HCT116 (cell line): ENCODE results near the gene ANO8. TPM values are rescaled to one million over a fixed set of nuclear protein-coding genes. Genes with fewer than 3 reads are reported as not detected.

Source experiments
- ATAC-seq: fragments of 200-7000 bp; cut with Tn5 transposase; 2 replicates; pipeline ENCODE4 v1.9.1; 2020; ENCODE audit warnings: mild to moderate bottlenecking, moderate library complexity
- BruUV-seq: library from RNA; stranded (reverse); fragments of 400-500 nt; replicated peaks from 2 replicates; lab custom pipeline; 2021; lab: Mats Ljungman, UMichigan
- CTCF ChIA-PET: fragments of 300-600 bp; sonication (Branson Sonifier 250); formaldehyde crosslinking; loops from one replicate; lab custom pipeline; 2021; ENCODE audit warnings: antibody characterized with exemption; lab: Charles Lee
- POLR2A ChIA-PET: fragments of 300-600, 350-600 bp; sonication (Branson Sonifier 250); formaldehyde crosslinking; loops from one replicate; lab custom pipeline; 2021; ENCODE audit warnings: antibody characterized with exemption; lab: Charles Lee
- RAD21 ChIA-PET, 2 experiments: fragments of 300-600 bp; sonication (Branson Sonifier 250); formaldehyde crosslinking; loops; one replicate each; lab custom pipeline; 2023; ENCODE audit warnings: low total read pairs in 2 of 2; ENCODE audit not compliant: uncharacterized antibody in 2 of 2, unreplicated experiment in 2 of 2, low non-redundant PET in 1 of 2; lab: Charles Lee
- DNase-seq: peaks from one replicate; pipeline ENCODE4 v3.0.0-alpha.2; 2010; ENCODE audit warnings: low read depth, low spot score
- H2AFZ ChIP-seq: fragments of 200-600 bp; shearing (Covaris generic), sonication (generic); 2 replicates; pipeline ENCODE4 v1.6.1; 2017; ENCODE audit warnings: low read depth, mixed run types, mixed read lengths, antibody characterized with exemption, low read length; ENCODE audit not compliant: poor library complexity, severe bottlenecking
- H3K27ac ChIP-seq: 2 replicates; pipeline ENCODE4 v1.5.1; 2012; ENCODE audit warnings: low read depth, low read length
- H3K27me3 ChIP-seq: fragments of 200-600 bp; sonication (generic); 2 replicates; pipeline ENCODE4 v1.6.1; 2016; ENCODE audit warnings: mixed run types, low read length, mixed read lengths; ENCODE audit not compliant: insufficient read depth
- H3K36me3 ChIP-seq, 2 experiments: fragments of 200-500 bp in 1 of 2; fragments of 200-600 bp in 1 of 2; sonication (Bioruptor generic) in 1 of 2; sonication (generic) in 1 of 2; 2 replicates each; pipeline versions ENCODE4 v1.5.1 to v1.6.1; 2014 to 2016; ENCODE audit warnings: low read length in 2 of 2, inconsistent platforms in 1 of 2, mixed read lengths in 1 of 2, mixed run types in 1 of 2; ENCODE audit not compliant: insufficient read depth in 2 of 2, control insufficient read depth in 1 of 2
- H3K4me1 ChIP-seq, 2 experiments: fragments of 200-600 bp in 1 of 2; sonication (generic) in 1 of 2; 2 replicates each; pipeline versions ENCODE4 v1.5.1 to v1.6.1; 2012 to 2017; ENCODE audit warnings: low read length in 2 of 2, inconsistent platforms in 1 of 2, mild to moderate bottlenecking in 1 of 2, mixed read lengths in 1 of 2, mixed run types in 1 of 2, moderate library complexity in 1 of 2; ENCODE audit not compliant: insufficient read depth in 2 of 2, control insufficient read depth in 1 of 2
- H3K4me2 ChIP-seq: fragments of 200-600 bp; sonication (generic); 2 replicates; pipeline ENCODE4 v1.6.1; 2017; ENCODE audit warnings: mixed run types, low read length, mixed read lengths
- H3K4me3 ChIP-seq, 2 experiments: fragments of 200-600 bp in 1 of 2; sonication (generic) in 1 of 2; replicated peaks in 1 of 2; 2 replicates each; pipeline ENCODE4 v1.5.1; 2011 to 2016; ENCODE audit warnings: low read length in 2 of 2, control low read depth in 1 of 2, low read depth in 1 of 2, mild to moderate bottlenecking in 1 of 2, mixed read lengths in 1 of 2, mixed run types in 1 of 2
- H3K79me2 ChIP-seq: fragments of 200-600 bp; sonication (generic); 2 replicates; pipeline ENCODE4 v1.6.1; 2017; ENCODE audit warnings: mild to moderate bottlenecking, mixed run types, low read length, moderate library complexity, mixed read lengths; ENCODE audit not compliant: insufficient read depth
- H3K9ac ChIP-seq: fragments of 200-600 bp; sonication (generic); 2 replicates; pipeline ENCODE4 v1.6.1; 2016; ENCODE audit warnings: low read length, mixed read lengths
- H3K9me2 ChIP-seq: fragments of 200-600 bp; sonication (generic), shearing (Covaris generic); 2 replicates; pipeline ENCODE4 v1.6.1; 2017; ENCODE audit warnings: mixed run types, mild to moderate bottlenecking, moderate library complexity; ENCODE audit not compliant: insufficient read depth
- H3K9me3 ChIP-seq, 2 experiments: fragments of 200-500 bp in 1 of 2; fragments of 200-600 bp in 1 of 2; sonication (Bioruptor generic) in 1 of 2; sonication (generic) in 1 of 2; 2 replicates each; pipeline ENCODE4 v1.6.1; 2014 to 2017; ENCODE audit warnings: low read length in 2 of 2, mixed read lengths in 2 of 2, inconsistent platforms in 1 of 2, low read depth in 1 of 2, mild to moderate bottlenecking in 1 of 2, mixed run types in 1 of 2, moderate library complexity in 1 of 2; ENCODE audit not compliant: control insufficient read depth in 1 of 2, insufficient read depth in 1 of 2
- H4K20me1 ChIP-seq: fragments of 200-600 bp; sonication (generic), shearing (Covaris generic); 2 replicates; pipeline ENCODE4 v1.6.1; 2017; ENCODE audit warnings: mixed run types, mild to moderate bottlenecking, moderate library complexity; ENCODE audit not compliant: insufficient read depth
- ATF3 ChIP-seq: IDR thresholded peaks from 2 replicates; pipeline ENCODE4 v1.6.1; 2012
- CBX3 ChIP-seq: IDR thresholded peaks from 2 replicates; pipeline ENCODE4 v1.6.1; 2012; ENCODE audit warnings: low read depth
- CEBPB ChIP-seq: IDR thresholded peaks from 2 replicates; pipeline ENCODE4 v1.6.1; 2012; ENCODE audit warnings: low read depth
- EGR1 ChIP-seq: IDR thresholded peaks from 2 replicates; pipeline ENCODE4 v1.6.1; 2012; ENCODE audit warnings: low read depth
- EZH2 ChIP-seq: fragments of 200-600 bp; sonication (generic); IDR thresholded peaks from 2 replicates; pipeline ENCODE4 v1.6.1; 2017; ENCODE audit warnings: antibody characterized with exemption, mixed run types
- EZH2phosphoT487 ChIP-seq: fragments of 200-600 bp; IDR thresholded peaks from 2 replicates; pipeline ENCODE4 v1.6.1; 2018; ENCODE audit warnings: antibody characterized with exemption, borderline replicate concordance
- POLR2A ChIP-seq: IDR thresholded peaks from 2 replicates; pipeline ENCODE4 v1.7.0; 2011; ENCODE audit warnings: borderline replicate concordance; ENCODE audit not compliant: insufficient read depth, insufficient read length; ENCODE audit errors: extremely low read depth
- POLR2AphosphoS5 ChIP-seq: IDR thresholded peaks from 2 replicates; pipeline ENCODE4 v1.6.1; 2011; ENCODE audit warnings: mild to moderate bottlenecking, low read depth, low read length, moderate library complexity
- RAD21 ChIP-seq: IDR thresholded peaks from 2 replicates; pipeline ENCODE4 v1.6.1; 2012; ENCODE audit warnings: low read depth, mild to moderate bottlenecking
- REST ChIP-seq: IDR thresholded peaks from 2 replicates; pipeline ENCODE4 v1.6.1; 2012; ENCODE audit warnings: low read depth
- SIN3A ChIP-seq: IDR thresholded peaks from 2 replicates; pipeline ENCODE4 v1.6.1; 2012; ENCODE audit warnings: low read depth
- SP1 ChIP-seq: IDR thresholded peaks from 2 replicates; pipeline ENCODE4 v1.6.1; 2012; ENCODE audit warnings: low read depth
- SRF ChIP-seq: IDR thresholded peaks from 2 replicates; pipeline ENCODE4 v1.6.1; 2012; ENCODE audit warnings: low read depth
- YY1 ChIP-seq: IDR thresholded peaks from 2 replicates; pipeline ENCODE4 v1.6.1; 2011; ENCODE audit warnings: low read length, low read depth, moderate library complexity, mild to moderate bottlenecking; ENCODE audit not compliant: insufficient replicate concordance; ENCODE audit errors: extremely low read depth
- ZFX ChIP-seq: fragments of 450-650 bp; IDR thresholded peaks from 2 replicates; pipeline ENCODE4 v1.6.1; 2017
- ZNF274 ChIP-seq: fragments of 200-500 bp; sonication (Bioruptor generic); IDR thresholded peaks from 2 replicates; pipeline ENCODE4 v1.6.1; 2014; ENCODE audit warnings: mild to moderate bottlenecking, low read depth, low read length, inconsistent platforms
- intact Hi-C: fragments of 100-400 bp; cut with micrococcal nuclease; formaldehyde crosslinking; loops from 2 replicates; pipeline ENCODE4 v1.10.0; 2022
- total RNA-seq: library from RNA; stranded (reverse); gene quantifications from one replicate; pipeline ENCODE4 v1.2.1, GENCODE V29; 2021; ENCODE audit not compliant: unreplicated experiment

Gene ANO8
- total RNA-seq, 1 experiment from 2014 or later, result 22.9 TPM

DNA sequence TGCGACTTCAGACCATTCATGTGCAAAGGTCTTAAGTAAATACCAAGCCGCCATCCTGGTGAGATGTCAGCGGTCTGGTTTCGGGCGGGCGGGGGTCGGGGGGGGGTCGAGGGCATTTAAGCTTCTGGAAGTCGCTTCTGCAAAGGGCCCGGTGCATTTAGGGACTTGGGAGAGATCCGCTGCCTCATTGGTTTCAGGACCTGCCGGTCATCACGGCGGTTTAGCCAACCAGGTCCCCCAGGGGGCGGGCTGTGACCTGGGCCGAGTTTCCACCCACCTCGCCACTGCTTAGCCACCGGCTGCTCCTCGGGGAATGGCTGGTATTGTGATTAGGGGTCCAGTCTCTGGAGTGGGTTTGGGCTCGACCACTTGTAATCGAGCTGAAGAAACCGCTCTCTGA is 45.2 kb downstream of the ANO8 start:
- H3K9me3 ChIP-seq, result no peaks in the 10 kb centered on the region
- DNase-seq (peak; percentile 89), ATAC-seq (peak; percentile 58)
- H3K4me1 ChIP-seq, result peaks cover 13 to 42% of the 10 kb centered on the region in 2 experiments
- ChIA-PET RAD21 (no interaction called here), CTCF (interaction anchor here (1.5 kb wide), 1 partner anchor 16 kb away, joined by 4 read pairs; no protein-coding TSS in a partner anchor), POLR2A (no interaction called here)
- intact Hi-C loops, result no loop called here
- no peak overlapping the region for H3K4me3 ChIP-seq
- TF ChIP-seq SIN3A (no peak), SP1 (peak; percentile 48; the same call in 1 of the 2 replicates)
- no peaks in the 10 kb centered on the region for H3K9me2 ChIP-seq
- no peak overlapping the region for H3K27ac ChIP-seq
- H3K4me2 ChIP-seq, result no peak overlapping the region
- H2AFZ ChIP-seq, result no peak overlapping the region
- no TSS peak for BruUV-seq
- H4K20me1 ChIP-seq, result no peaks in the 10 kb centered on the region
- peaks cover 10% of the 10 kb centered on the region for H3K79me2 ChIP-seq
- H3K9ac ChIP-seq, result no peak overlapping the region
- H3K36me3 ChIP-seq, result no peaks in the 10 kb centered on the region
- no peaks in the 10 kb centered on the region for H3K27me3 ChIP-seq

DNA sequence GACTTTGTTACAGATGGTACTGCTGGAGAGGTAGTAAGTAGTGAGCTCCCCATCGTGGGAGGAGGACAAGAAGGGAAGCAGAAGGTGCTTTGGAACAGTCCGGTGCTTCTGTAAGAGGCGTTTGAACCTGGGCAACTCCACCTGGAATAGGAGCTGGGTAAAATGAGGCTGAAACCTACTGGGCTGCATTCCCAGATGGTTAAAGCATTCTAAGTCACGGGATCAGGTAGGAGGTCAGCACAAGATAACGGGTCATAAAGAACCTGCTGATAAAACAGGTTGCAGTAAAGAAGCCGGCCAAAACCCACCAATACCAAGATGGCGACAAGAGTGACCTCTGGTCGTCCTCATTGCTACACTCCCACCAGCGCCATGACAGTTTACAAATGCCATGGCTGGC is 47.9 kb downstream of the ANO8 start:
- Histone ChIP-seq H3K9me3 (no peaks in the 10 kb centered on the region), H2AFZ (no peak overlapping the region), H3K4me1 (peaks cover 2 to 40% of the 10 kb centered on the region in 2 experiments; a peak in 2 of 4 replicates), H4K20me1 (no peaks in the 10 kb centered on the region), H3K4me2 (no peak overlapping the region), H3K79me2 (peaks cover 12% of the 10 kb centered on the region; the same call in 1 of the 2 replicates), H3K4me3 (no peak overlapping the region), H3K27ac (no peak overlapping the region), H3K27me3 (no peaks in the 10 kb centered on the region), H3K9ac (no peak overlapping the region), H3K36me3 (peaks cover 0 to 6% of the 10 kb centered on the region in 2 experiments; a peak in 1 of 4 replicates), H3K9me2 (no peaks in the 10 kb centered on the region)
- ChIA-PET POLR2A (no interaction called here), CTCF (interaction anchor here (0.6 kb wide), 1 partner anchor 219 kb away, joined by 3 read pairs; no protein-coding TSS in a partner anchor), RAD21 (no interaction called here)
- intact Hi-C loops, result no loop called here
- BruUV-seq, result no TSS peak
- ATAC-seq (no peak), DNase-seq (no peak)
- TF ChIP-seq CEBPB (no peak), EZH2phosphoT487 (no peak), POLR2A (no peak), ZFX (no peak), EZH2 (no peak), YY1 (no peak), RAD21 (no peak), SP1 (no peak), REST (no peak), SRF (no peak), ATF3 (no peak), SIN3A (no peak), EGR1 (no peak), CBX3 (no peak), POLR2AphosphoS5 (no peak), ZNF274 (no peak)
